ENCODE measurements around the gene LAMB1.

The LAMB1 gene

GRCh38 chr7:107996072-107996882, 6.7 kb downstream of the LAMB1 start:
- no peak for DNase-seq

GRCh38 chr7:107995184-107996071, 7.5 kb downstream of the LAMB1 start:
- DNase-seq = no peak

GRCh38 chr7:107994421-107995030, 8.4 kb downstream of the LAMB1 start:
- DNase-seq = no peak

GRCh38 chr7:107993891-107994291, 9.1 kb downstream of the LAMB1 start:
- DNase-seq = no peak

- DNase-seq = no peak
These were observed 13.2 kb downstream of the LAMB1 start for GRCh38 chr7:107989618-107990373.

GRCh38 chr7:107982918-107983389, 20.0 kb downstream of the LAMB1 start:
- no peak for DNase-seq

- DNase-seq = no peak
These were observed 20.7 kb downstream of the LAMB1 start for GRCh38 chr7:107982042-107982840.

- no peak for DNase-seq
These were observed 21.5 kb downstream of the LAMB1 start for GRCh38 chr7:107981466-107981865.

GRCh38 chr7:107980671-107981190, 22.2 kb downstream of the LAMB1 start:
- peak; percentile 36 for DNase-seq

- no peak for DNase-seq
These were observed 22.8 kb downstream of the LAMB1 start for GRCh38 chr7:107980171-107980570.

GRCh38 chr7:107978815-107979408, 24.0 kb downstream of the LAMB1 start:
- DNase-seq = no peak

- no peak for DNase-seq
These were observed 25.9 kb downstream of the LAMB1 start for GRCh38 chr7:107977048-107977447.

- no peak for DNase-seq
These were observed 26.3 kb downstream of the LAMB1 start for GRCh38 chr7:107976620-107977019.

GRCh38 chr7:107975394-107976013, 27.5 kb downstream of the LAMB1 start:
- DNase-seq = no peak

- no peak for DNase-seq
These were observed 29.1 kb downstream of the LAMB1 start for GRCh38 chr7:107973861-107974260.

- DNase-seq = no peak
These were observed 30.0 kb downstream of the LAMB1 start for GRCh38 chr7:107972941-107973376.

- DNase-seq = no peak
These were observed 30.9 kb downstream of the LAMB1 start for GRCh38 chr7:107972075-107972482.

- no peak for DNase-seq
These were observed 31.3 kb downstream of the LAMB1 start for GRCh38 chr7:107971613-107972012.

GRCh38 chr7:107971100-107971499, 31.9 kb downstream of the LAMB1 start:
- no peak for DNase-seq

- no peak for DNase-seq
These were observed 33.1 kb downstream of the LAMB1 start for GRCh38 chr7:107969856-107970255.

All from RPMI8226 (cell line).